Stimulated activated CD4-positive, alpha-beta T cell treated with anti-CD3 and anti-CD28 coated beads, Interleukin-2, amount 100 ng/mL, for 48 hours (primary cell): ENCODE data around the gene SEPTIN2.
"Not testable (repeated sequence)": the region's sequence is repeated elsewhere in the genome, so short reads cannot be mapped to it uniquely, and the experiment has no call there.

Experiments used
- DNase-seq, 2 donors: peaks; one replicate each; pipeline ENCODE4 v3.0.0-alpha.2; 2020

SEPTIN2 gene

GRCh38 chr2:241315093-241315878 lies 439 bp upstream of the SEPTIN2 start, which contains the start of gene HDLBP:
HDLBP (minus strand) TSS chr2:241315672; CDS start chr2:241266869, 48,803 bp downstream.
- peak; percentile 100 for DNase-seq

GRCh38 chr2:241316825-241317224 lies 1.1 kb downstream of the SEPTIN2 start:
- DNase-seq: no peak

- no peak for DNase-seq
Measured at GRCh38 chr2:241317391-241317790, 1.7 kb downstream of the SEPTIN2 start.

GRCh38 chr2:241318830-241319229 lies 3.1 kb downstream of the SEPTIN2 start:
- not testable (repeated sequence) for DNase-seq

GRCh38 chr2:241320394-241320793 lies 4.7 kb downstream of the SEPTIN2 start:
- no peak for DNase-seq

- no peak for DNase-seq
Measured at GRCh38 chr2:241321033-241321432, 5.3 kb downstream of the SEPTIN2 start.

- no peak for DNase-seq
Measured at GRCh38 chr2:241321886-241322285, 6.2 kb downstream of the SEPTIN2 start.

GRCh38 chr2:241323778-241324177 lies 8.1 kb downstream of the SEPTIN2 start:
- DNase-seq: no peak

GRCh38 chr2:241324775-241325174 lies 9.1 kb downstream of the SEPTIN2 start:
- DNase-seq: no peak

- DNase-seq: no peak
Measured at GRCh38 chr2:241325257-241325656, 9.5 kb downstream of the SEPTIN2 start.

- no peak for DNase-seq
Measured at GRCh38 chr2:241329669-241330615, 14.2 kb downstream of the SEPTIN2 start.

- no peak for DNase-seq
Measured at GRCh38 chr2:241330616-241330981, 14.9 kb downstream of the SEPTIN2 start.

- DNase-seq: no peak
Measured at GRCh38 chr2:241334813-241335212, 19.1 kb downstream of the SEPTIN2 start.

GRCh38 chr2:241339839-241340630 lies 24.3 kb downstream of the SEPTIN2 start:
- DNase-seq: no peak

GRCh38 chr2:241340631-241341163 lies 25.0 kb downstream of the SEPTIN2 start:
- DNase-seq: no peak

GRCh38 chr2:241344925-241345651 lies 29.4 kb downstream of the SEPTIN2 start:
- DNase-seq: no peak

GRCh38 chr2:241349941-241350340 lies 34.2 kb downstream of the SEPTIN2 start:
- no peak for DNase-seq

GRCh38 chr2:241350530-241350877 lies 34.8 kb downstream of the SEPTIN2 start:
- no peak for DNase-seq

GRCh38 chr2:241350878-241351639 lies 35.3 kb downstream of the SEPTIN2 start:
- no peak for DNase-seq

- DNase-seq: no peak
Measured at GRCh38 chr2:241351640-241352031, 35.9 kb downstream of the SEPTIN2 start.

- DNase-seq: no peak
Measured at GRCh38 chr2:241352227-241352626, 36.5 kb downstream of the SEPTIN2 start.
